HG03060 (cell line): ENCODE measurements around the gene PCMTD2.
A peak's percentile ranks its signal among the peaks of the same experiment; 100 is the strongest.

Experiments used
- ATAC-seq: cut with Tn5 transposase; IDR thresholded peaks from one replicate; pipeline ENCODE4 v1.9.1; 2021; ENCODE audit warnings: low read depth, moderate number of reproducible peaks; ENCODE audit not compliant: unreplicated experiment

PCMTD2 gene

GRCh38 chr20:64255361-64256281 lies at the start of gene PCMTD2:
Gene PCMTD2, plus strand, starts transcription at chr20:64255748. Its CDS starts 4,218 bp downstream, at chr20:64259966.
- ATAC-seq, result peak; percentile 70

- ATAC-seq, result no peak
Observed at GRCh38 chr20:64206614-64207013, 48.9 kb upstream of the PCMTD2 start.

GRCh38 chr20:64207641-64208590 lies 47.6 kb upstream of the PCMTD2 start:
- ATAC-seq, result no peak

- ATAC-seq, result no peak
Observed at GRCh38 chr20:64209148-64209547, 46.4 kb upstream of the PCMTD2 start.

GRCh38 chr20:64210656-64211369 lies 44.7 kb upstream of the PCMTD2 start:
- ATAC-seq, result no peak

GRCh38 chr20:64211874-64212658 lies 43.5 kb upstream of the PCMTD2 start:
- ATAC-seq, result no peak

GRCh38 chr20:64212755-64213154 lies 42.8 kb upstream of the PCMTD2 start:
- no peak for ATAC-seq

- no peak for ATAC-seq
Observed at GRCh38 chr20:64214113-64214512, 41.4 kb upstream of the PCMTD2 start.

- ATAC-seq, result no peak
Observed at GRCh38 chr20:64214952-64215351, 40.6 kb upstream of the PCMTD2 start.

GRCh38 chr20:64216036-64216435 lies 39.5 kb upstream of the PCMTD2 start:
- ATAC-seq, result no peak

GRCh38 chr20:64216910-64217309 lies 38.6 kb upstream of the PCMTD2 start:
- no peak for ATAC-seq

GRCh38 chr20:64217539-64218221 lies 37.9 kb upstream of the PCMTD2 start:
- ATAC-seq, result no peak

GRCh38 chr20:64219202-64219601 lies 36.3 kb upstream of the PCMTD2 start:
- no peak for ATAC-seq

- no peak for ATAC-seq
Observed at GRCh38 chr20:64219730-64220129, 35.8 kb upstream of the PCMTD2 start.

- no peak for ATAC-seq
Observed at GRCh38 chr20:64220420-64220819, 35.1 kb upstream of the PCMTD2 start.

GRCh38 chr20:64220891-64221527 lies 34.5 kb upstream of the PCMTD2 start:
- no peak for ATAC-seq

- ATAC-seq, result no peak
Observed at GRCh38 chr20:64222291-64222735, 33.2 kb upstream of the PCMTD2 start.

- no peak for ATAC-seq
Observed at GRCh38 chr20:64222851-64223525, 32.6 kb upstream of the PCMTD2 start.
